ENCODE data around the gene HNRNPA3.

The HNRNPA3 gene

DNA sequence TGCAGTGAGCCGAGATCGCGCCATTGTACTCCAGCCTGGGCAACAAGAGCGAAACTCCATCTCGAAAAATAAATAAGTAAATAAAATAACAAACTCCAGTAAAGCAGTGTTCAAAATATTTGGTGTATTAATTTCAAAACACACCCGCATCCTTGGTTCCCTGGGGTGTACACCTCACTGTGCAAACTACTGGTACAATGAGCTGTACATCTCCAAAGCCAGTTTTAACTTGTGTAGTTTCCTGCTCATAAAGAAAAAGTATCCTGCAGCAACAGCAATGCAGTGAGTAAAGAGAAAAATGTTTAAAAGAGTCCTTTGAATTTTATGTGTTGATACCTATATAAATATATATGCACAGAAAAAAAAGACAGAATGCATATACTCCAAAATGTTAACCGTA, 56.3 kb downstream of the HNRNPA3 start:
- DNase-seq (ENCODE audit: low read depth) = no peak
- TF ChIP-seq, protein P1, sequence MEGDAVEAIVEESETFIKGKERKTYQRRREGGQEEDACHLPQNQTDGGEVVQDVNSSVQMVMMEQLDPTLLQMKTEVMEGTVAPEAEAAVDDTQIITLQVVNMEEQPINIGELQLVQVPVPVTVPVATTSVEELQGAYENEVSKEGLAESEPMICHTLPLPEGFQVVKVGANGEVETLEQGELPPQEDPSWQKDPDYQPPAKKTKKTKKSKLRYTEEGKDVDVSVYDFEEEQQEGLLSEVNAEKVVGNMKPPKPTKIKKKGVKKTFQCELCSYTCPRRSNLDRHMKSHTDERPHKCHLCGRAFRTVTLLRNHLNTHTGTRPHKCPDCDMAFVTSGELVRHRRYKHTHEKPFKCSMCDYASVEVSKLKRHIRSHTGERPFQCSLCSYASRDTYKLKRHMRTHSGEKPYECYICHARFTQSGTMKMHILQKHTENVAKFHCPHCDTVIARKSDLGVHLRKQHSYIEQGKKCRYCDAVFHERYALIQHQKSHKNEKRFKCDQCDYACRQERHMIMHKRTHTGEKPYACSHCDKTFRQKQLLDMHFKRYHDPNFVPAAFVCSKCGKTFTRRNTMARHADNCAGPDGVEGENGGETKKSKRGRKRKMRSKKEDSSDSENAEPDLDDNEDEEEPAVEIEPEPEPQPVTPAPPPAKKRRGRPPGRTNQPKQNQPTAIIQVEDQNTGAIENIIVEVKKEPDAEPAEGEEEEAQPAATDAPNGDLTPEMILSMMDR (conservative IDR thresholded peaks at IDR 0.05; ENCODE audit: low read depth, low read length) = no peak
- H3K4me3 ChIP-seq (ENCODE audit: low read length) = no peak overlapping the region

DNA sequence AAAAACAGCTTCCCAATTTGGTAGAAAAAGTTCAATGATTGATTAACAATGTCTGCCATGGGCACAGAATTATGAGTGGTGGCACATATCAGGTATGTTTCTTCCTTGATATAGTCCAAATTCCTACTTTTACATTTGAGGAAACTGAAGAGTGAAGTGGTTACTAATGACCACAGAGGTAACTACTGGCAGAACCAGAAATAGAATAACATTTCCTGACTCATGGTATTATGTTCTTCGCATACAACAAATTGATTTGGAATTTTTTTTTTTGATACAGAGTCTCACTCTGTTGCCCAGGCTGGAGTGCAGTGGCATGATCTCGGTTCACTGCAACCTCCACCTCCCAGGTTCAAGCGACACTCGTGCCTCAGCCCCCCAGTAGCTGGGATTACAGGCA, 57.9 kb downstream of the HNRNPA3 start:
- H3K4me3 ChIP-seq (ENCODE audit: low read length) = no peak overlapping the region
- TF ChIP-seq, protein P1 (conservative IDR thresholded peaks at IDR 0.05; ENCODE audit: low read depth, low read length) = no peak
- DNase-seq (ENCODE audit: low read depth) = no peak

DNA sequence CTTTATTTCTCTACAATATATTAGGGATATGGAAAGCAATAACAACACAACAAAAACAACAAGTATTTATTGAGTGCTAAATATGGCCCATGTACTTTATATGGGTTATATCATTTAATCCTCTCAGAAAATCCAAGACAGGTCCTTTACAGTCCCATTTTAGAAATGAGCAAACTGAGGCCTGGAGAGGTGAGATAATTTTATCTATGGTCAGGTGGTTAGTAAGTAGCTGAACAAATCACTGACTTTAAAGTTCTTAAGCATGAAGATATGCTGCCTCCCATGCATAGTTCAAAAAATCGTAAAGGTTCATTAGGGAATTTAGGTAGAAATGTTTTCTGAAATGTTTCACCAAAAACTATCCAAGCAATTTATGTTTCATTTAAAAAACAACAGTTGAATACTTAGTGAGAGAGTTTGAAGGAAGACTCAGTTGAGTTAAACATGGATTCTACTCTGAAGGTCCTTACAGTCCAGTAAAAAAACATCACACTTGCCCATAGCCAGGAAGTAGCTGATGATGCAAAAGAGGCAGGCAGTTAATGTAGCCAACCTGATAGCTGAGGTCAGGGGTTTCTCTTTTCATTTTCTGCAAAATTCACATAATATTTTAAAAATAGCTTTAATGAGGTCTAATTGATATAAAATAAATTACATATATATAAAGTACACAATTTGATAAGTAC, 59.5 kb downstream of the HNRNPA3 start:
- no peak for DNase-seq (ENCODE audit: low read depth)
- TF ChIP-seq, protein P1 (conservative IDR thresholded peaks at IDR 0.05; ENCODE audit: low read depth, low read length) = no peak
- H3K4me3 ChIP-seq (ENCODE audit: low read length) = no peak overlapping the region

DNA sequence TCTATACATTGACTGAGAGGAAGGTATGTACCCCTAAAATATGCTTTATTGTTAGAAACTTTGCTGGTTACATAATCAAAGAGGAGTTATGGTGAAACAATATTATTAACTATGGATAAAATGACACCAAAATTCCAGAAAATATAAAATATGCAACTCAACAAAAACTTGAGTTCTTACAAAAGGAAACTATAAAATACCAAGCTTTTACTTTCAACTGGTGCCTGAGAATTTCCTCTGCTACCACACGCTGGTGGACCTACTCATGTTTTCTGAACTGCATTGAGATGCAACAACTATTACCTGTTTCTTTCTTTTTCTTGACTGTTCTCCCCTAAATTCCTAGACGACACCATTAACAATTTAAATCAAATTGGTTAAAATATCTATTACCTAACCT, 60.2 kb downstream of the HNRNPA3 start:
- no peak overlapping the region for H3K4me3 ChIP-seq (ENCODE audit: low read length)
- TF ChIP-seq, protein P1 (conservative IDR thresholded peaks at IDR 0.05; ENCODE audit: low read depth, low read length) = no peak
- no peak for DNase-seq (ENCODE audit: low read depth)

DNA sequence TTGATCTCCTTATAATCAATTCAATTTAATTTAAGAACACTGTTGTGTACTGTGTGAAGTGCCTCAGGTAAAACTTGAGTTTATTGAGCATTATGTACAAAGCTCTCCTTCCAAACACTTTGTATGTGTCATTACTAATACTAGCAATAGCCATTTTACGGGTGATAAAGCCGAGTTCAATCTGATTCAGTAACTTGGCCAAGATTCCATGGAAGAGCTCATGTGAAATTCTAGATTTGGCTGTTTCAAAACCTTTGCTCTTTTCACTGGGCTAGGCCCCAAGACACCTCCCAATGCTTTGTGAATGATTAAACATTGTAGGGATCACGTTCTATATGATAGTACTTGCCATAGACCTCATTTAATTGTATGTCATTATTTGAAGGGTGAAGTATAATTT, 60.8 kb downstream of the HNRNPA3 start:
- no peak overlapping the region for H3K4me3 ChIP-seq (ENCODE audit: low read length)
- no peak for DNase-seq (ENCODE audit: low read depth)
- TF ChIP-seq, protein P1 (conservative IDR thresholded peaks at IDR 0.05; ENCODE audit: low read depth, low read length) = no peak
